OCI-LY1 (cell line): ENCODE results near the gene BNIP1.

Experiments used
- EZH2 ChIP-seq: fragments of 200-600 bp; sonication (generic), shearing (Covaris generic); IDR thresholded peaks from 2 replicates; pipeline ENCODE4 v1.8.0; 2017; ENCODE audit warnings: borderline replicate concordance, mixed run types, mild to moderate bottlenecking, antibody characterized with exemption, low read length, moderate library complexity, mixed read lengths
- TF ChIP-seq, protein P1 (sequence below): fragments of 200-600 bp; sonication (generic), shearing (Covaris generic); IDR thresholded peaks from 2 replicates; pipeline ENCODE4 v1.5.1; 2017; ENCODE audit warnings: mild to moderate bottlenecking, antibody characterized with exemption, low read length, moderate library complexity, mixed read lengths

DNA sequence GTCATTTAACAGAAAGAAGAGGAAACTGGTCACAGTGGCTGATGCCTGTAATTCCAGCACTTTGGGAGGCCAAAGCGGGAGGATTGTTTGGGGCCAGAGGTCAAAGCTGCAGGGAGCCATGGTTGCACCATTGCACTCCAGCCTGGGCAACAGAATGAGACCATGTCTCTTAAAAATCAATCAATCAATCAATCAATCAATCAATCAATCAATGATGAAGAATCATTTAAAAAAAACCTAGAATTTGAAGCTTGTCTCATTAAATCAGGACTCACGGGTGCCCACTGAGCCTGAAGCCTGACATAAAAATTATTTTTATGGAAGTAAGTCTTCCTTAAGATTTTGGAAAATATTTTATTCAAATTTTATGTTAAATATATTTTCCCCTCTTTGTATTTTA, 43.9 kb downstream of the BNIP1 start:
- TF ChIP-seq, protein P1, sequence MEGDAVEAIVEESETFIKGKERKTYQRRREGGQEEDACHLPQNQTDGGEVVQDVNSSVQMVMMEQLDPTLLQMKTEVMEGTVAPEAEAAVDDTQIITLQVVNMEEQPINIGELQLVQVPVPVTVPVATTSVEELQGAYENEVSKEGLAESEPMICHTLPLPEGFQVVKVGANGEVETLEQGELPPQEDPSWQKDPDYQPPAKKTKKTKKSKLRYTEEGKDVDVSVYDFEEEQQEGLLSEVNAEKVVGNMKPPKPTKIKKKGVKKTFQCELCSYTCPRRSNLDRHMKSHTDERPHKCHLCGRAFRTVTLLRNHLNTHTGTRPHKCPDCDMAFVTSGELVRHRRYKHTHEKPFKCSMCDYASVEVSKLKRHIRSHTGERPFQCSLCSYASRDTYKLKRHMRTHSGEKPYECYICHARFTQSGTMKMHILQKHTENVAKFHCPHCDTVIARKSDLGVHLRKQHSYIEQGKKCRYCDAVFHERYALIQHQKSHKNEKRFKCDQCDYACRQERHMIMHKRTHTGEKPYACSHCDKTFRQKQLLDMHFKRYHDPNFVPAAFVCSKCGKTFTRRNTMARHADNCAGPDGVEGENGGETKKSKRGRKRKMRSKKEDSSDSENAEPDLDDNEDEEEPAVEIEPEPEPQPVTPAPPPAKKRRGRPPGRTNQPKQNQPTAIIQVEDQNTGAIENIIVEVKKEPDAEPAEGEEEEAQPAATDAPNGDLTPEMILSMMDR = no peak
- TF ChIP-seq EZH2 = no peak
